Measurements from ENCODE around the gene GSTM4. TPM values are rescaled to one million over a fixed set of nuclear protein-coding genes. Genes with fewer than 3 reads are reported as not detected.

The GSTM4 gene
- total and polyA plus RNA-seq, 9 of the 15 experiments (the other 6 are each of a cell fraction or from before 2014, with no cell fraction given): 18.8 to 53.4 (median 38.8) TPM

DNA sequence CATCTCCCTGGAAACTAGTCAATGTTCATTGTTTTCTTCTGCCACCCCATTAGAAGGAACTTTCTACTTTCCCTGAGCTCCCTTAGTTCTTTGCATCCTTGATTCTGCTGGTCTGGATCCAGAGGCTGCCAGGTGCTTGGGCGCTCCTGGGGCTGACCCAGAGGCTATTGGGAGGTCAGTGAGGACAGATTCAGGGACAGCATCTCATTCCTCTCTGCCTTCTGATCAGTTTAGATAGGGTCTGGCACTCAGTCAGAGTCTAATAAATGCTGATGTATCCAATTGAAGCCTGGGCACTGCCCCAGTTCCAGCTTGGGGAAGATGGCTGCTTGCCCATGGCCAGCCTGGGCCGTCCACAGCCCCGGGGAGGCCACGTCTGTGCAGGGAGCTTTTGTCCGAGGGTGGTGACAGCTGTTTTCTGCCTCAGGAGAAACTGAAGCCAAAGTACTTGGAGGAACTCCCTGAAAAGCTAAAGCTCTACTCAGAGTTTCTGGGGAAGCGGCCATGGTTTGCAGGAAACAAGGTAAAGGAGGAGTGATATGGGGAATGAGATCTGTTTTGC, 34.0 kb downstream of the GSTM4 start (continued):
- TF ChIP-seq, protein P1, sequence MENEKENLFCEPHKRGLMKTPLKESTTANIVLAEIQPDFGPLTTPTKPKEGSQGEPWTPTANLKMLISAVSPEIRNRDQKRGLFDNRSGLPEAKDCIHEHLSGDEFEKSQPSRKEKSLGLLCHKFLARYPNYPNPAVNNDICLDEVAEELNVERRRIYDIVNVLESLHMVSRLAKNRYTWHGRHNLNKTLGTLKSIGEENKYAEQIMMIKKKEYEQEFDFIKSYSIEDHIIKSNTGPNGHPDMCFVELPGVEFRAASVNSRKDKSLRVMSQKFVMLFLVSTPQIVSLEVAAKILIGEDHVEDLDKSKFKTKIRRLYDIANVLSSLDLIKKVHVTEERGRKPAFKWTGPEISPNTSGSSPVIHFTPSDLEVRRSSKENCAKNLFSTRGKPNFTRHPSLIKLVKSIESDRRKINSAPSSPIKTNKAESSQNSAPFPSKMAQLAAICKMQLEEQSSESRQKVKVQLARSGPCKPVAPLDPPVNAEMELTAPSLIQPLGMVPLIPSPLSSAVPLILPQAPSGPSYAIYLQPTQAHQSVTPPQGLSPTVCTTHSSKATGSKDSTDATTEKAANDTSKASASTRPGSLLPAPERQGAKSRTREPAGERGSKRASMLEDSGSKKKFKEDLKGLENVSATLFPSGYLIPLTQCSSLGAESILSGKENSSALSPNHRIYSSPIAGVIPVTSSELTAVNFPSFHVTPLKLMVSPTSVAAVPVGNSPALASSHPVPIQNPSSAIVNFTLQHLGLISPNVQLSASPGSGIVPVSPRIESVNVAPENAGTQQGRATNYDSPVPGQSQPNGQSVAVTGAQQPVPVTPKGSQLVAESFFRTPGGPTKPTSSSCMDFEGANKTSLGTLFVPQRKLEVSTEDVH (IDR thresholded peaks at IDR 0.05; ENCODE audit: low read depth, partially characterized antibody): no peak
- TF ChIP-seq ZNF311 (CRISPR knock-in tag; IDR thresholded peaks at IDR 0.05): no peak
- no peak for TF ChIP-seq TAF15 (IDR thresholded peaks at IDR 0.05; ENCODE audit: low read depth, low read length)
- TF ChIP-seq ZEB2 (IDR thresholded peaks at IDR 0.05): no peak
- no peak for TF ChIP-seq SMAD1 (IDR thresholded peaks at IDR 0.05; ENCODE audit: low read depth, low read length, partially characterized antibody)
- TF ChIP-seq SMARCA5 (IDR thresholded peaks at IDR 0.05): no peak
- no peak for TF ChIP-seq RFX1 (IDR thresholded peaks at IDR 0.05)
- TF ChIP-seq BCL6 (CRISPR knock-in tag; IDR thresholded peaks at IDR 0.05): no peak
- TF ChIP-seq MCM2 (IDR thresholded peaks at IDR 0.05; ENCODE audit: low read depth): no peak
- TF ChIP-seq BDP1 (IDR thresholded peaks at IDR 0.05; ENCODE audit: insufficient read depth, insufficient read length): no peak
- no peak for TF ChIP-seq NR2C1 (IDR thresholded peaks at IDR 0.05)
- no peak for TF ChIP-seq NR2C1 (tag; IDR thresholded peaks at IDR 0.05)
- no peak for TF ChIP-seq MCM5 (IDR thresholded peaks at IDR 0.05; ENCODE audit: low read depth)
- TF ChIP-seq KDM1A (IDR thresholded peaks at IDR 0.05): no peak
- no peak for TF ChIP-seq RHOXF2B (CRISPR knock-in tag; conservative IDR thresholded peaks at IDR 0.05)

All from K562 (cell line).